ENCODE data around the gene MPO. TPM values are rescaled to one million over a fixed set of nuclear protein-coding genes. Genes with fewer than 3 reads are reported as not detected.

The MPO gene
- total RNA-seq, 2 experiments from 2014 or later, result not detected

GRCh38 chr17:58267347-58268324 lies 13.1 kb downstream of the MPO start:
- Histone ChIP-seq H3K4me1 (ENCODE audit: insufficient read depth, low read length, poor library complexity, severe bottlenecking) (no peaks in the 10 kb centered on the region), H3K4me2 (ENCODE audit: low read length) (no peak overlapping the region), H3K36me3 (ENCODE audit: insufficient read depth, low read length) (no peaks in the 10 kb centered on the region), H3K9me2 (ENCODE audit: insufficient read depth, low read length) (no peaks in the 10 kb centered on the region), H3K79me2 (ENCODE audit: insufficient read depth, low read depth, low read length) (no peaks in the 10 kb centered on the region), H3K4me3 (ENCODE audit: low read depth, low read length, poor library complexity, severe bottlenecking) (no peak overlapping the region), H4K20me1 (ENCODE audit: insufficient read depth, low read length) (no peaks in the 10 kb centered on the region), H2AFZ (ENCODE audit: low read length) (no peak overlapping the region), H3K9me3 (ENCODE audit: low read length) (no peaks in the 10 kb centered on the region), H3K27ac (ENCODE audit: low read depth, low read length, poor library complexity, severe bottlenecking) (no peak overlapping the region)
- intact Hi-C loops (cut with micrococcal nuclease; ENCODE audit: unreplicated experiment), result no loop called here
- TF ChIP-seq EZH2phosphoT487 (IDR thresholded peaks at IDR 0.05; ENCODE audit: borderline replicate concordance, low read depth, low read length) (no peak), CTCF (conservative IDR thresholded peaks at IDR 0.05; ENCODE audit: low read length) (no peak)
- no TSS peak for BruUV-seq (replicated peaks)
- DNase-seq (ENCODE audit: low spot score), result no peak
- ChIA-PET CTCF (ENCODE audit: unreplicated experiment) (no interaction called here), POLR2A (no interaction called here)

DNA sequence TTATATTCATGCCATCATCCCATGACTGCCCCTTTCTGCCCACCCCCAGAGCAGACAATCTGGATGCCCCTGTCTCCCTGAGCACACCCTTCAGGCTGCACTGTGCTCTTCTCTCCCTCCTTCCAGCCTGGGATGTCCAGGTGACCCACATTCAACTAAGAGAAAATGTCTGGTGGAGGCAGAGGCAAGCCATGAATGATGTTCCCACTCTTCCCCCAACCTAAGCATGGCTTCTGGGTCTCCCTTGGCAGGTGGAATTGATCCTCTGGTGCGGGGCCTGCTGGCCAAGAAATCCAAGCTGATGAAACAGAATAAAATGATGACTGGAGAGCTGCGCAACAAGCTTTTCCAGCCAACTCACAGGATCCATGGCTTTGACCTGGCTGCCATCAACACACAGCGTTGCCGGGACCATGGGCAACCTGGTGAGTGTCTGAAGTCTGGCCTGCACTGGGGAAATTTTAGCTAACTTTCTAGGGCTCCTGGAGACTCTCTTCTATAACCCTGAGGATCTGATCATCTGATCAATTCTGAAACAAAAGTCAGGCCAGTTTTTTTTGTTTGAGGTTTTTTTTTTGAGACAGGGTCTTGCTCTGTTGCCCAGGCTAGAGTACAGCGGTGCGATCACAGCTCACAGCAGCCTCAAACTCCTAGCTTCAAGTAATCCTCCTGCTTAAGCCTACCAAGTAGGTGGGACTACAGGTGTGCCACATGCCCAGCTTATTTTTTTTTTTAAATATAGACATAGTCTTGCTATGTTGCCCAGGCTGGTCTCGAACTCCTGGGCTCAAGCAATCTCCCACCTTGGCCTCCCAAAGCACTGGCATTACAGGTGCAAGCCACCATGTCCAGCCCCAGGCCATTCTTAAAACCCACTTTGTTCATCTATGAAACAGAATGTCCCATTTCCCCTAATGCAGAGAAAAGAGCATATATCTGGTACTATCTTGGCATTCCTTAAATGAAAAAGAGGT lies 14.5 kb downstream of the MPO start:
- POLR2A ChIA-PET, result no interaction called here
- no peaks in the 10 kb centered on the region for H3K9me3 ChIP-seq (ENCODE audit: low read length)
- no peaks in the 10 kb centered on the region for H3K36me3 ChIP-seq (ENCODE audit: insufficient read depth, low read length)
- no peaks in the 10 kb centered on the region for H3K79me2 ChIP-seq (ENCODE audit: insufficient read depth, low read depth, low read length)
- no peak for DNase-seq (ENCODE audit: low spot score)
- no peaks in the 10 kb centered on the region for H3K9me2 ChIP-seq (ENCODE audit: insufficient read depth, low read length)
- intact Hi-C loops (cut with micrococcal nuclease; ENCODE audit: unreplicated experiment), result no loop called here
- CTCF ChIA-PET (ENCODE audit: unreplicated experiment), result no interaction called here
- no peak overlapping the region for H3K4me3 ChIP-seq (ENCODE audit: low read depth, low read length, poor library complexity, severe bottlenecking)
- no peak overlapping the region for H3K4me2 ChIP-seq (ENCODE audit: low read length)
- no peak overlapping the region for H2AFZ ChIP-seq (ENCODE audit: low read length)
- no TSS peak for BruUV-seq (replicated peaks)
- no peaks in the 10 kb centered on the region for H4K20me1 ChIP-seq (ENCODE audit: insufficient read depth, low read length)
- no peaks in the 10 kb centered on the region for H3K4me1 ChIP-seq (ENCODE audit: insufficient read depth, low read length, poor library complexity, severe bottlenecking)
- H3K27ac ChIP-seq (ENCODE audit: low read depth, low read length, poor library complexity, severe bottlenecking), result no peak overlapping the region
- TF ChIP-seq EZH2phosphoT487 (IDR thresholded peaks at IDR 0.05; ENCODE audit: borderline replicate concordance, low read depth, low read length) (no peak), CTCF (conservative IDR thresholded peaks at IDR 0.05; ENCODE audit: low read length) (no peak)
